Renal cortex interstitium (tissue), 11 donors: ENCODE results near the gene TRIM46. TPM values are rescaled to one million over a fixed set of nuclear protein-coding genes. Genes with fewer than 3 reads are reported as not detected.
"Not testable (repeated sequence)": the region's sequence is repeated elsewhere in the genome, so short reads cannot be mapped to it uniquely, and the experiment has no call there.

Experiments
- DNase-seq, 11 donors: peaks; one replicate each; pipeline ENCODE4 v3.0.0-alpha.2; 2013; ENCODE audit warnings: low read depth in 9 of 11, low spot score in 4 of 11; ENCODE audit errors: extremely low read depth in 1 of 11
- polyA plus RNA-seq, 3 donors: library from polyadenylated mRNA; unstranded; fragments of 120-200 nt; gene quantifications; one replicate each; pipeline ENCODE4 v1.2.1, GENCODE V29; 2013; ENCODE audit not compliant: insufficient read length in 3 of 3

The TRIM46 gene
- polyA plus RNA-seq, 3 donors, result 3.2 to 5.7 (median 4.0) TPM

GRCh38 chr1:155168105-155168445, 5.6 kb upstream of the TRIM46 start:
- DNase-seq, result not testable (repeated sequence)

- no peak for DNase-seq
Measured at GRCh38 chr1:155168456-155169210, 5.0 kb upstream of the TRIM46 start.

- no peak for DNase-seq
Measured at GRCh38 chr1:155169541-155169940, 4.1 kb upstream of the TRIM46 start.

- DNase-seq, result no peak
Measured at GRCh38 chr1:155170101-155170785, 3.4 kb upstream of the TRIM46 start.

- no peak for DNase-seq
Measured at GRCh38 chr1:155170806-155171205, 2.8 kb upstream of the TRIM46 start.

- no peak for DNase-seq
Measured at GRCh38 chr1:155171836-155172731, 1.6 kb upstream of the TRIM46 start.

GRCh38 chr1:155172732-155173477, 744 bp upstream of the TRIM46 start, which contains the start of gene KRTCAP2:
Gene KRTCAP2 (minus strand): TSS chr1:155173304. CDS start chr1:155173224, 80 bp downstream.
- DNase-seq, result peak; percentile 90 to 96 (median 92)

- no peak for DNase-seq
Measured at GRCh38 chr1:155174324-155175280, 953 bp downstream of the TRIM46 start.

GRCh38 chr1:155175281-155175926, 1.8 kb downstream of the TRIM46 start:
- DNase-seq, result no peak

GRCh38 chr1:155175927-155176371, 2.3 kb downstream of the TRIM46 start:
- DNase-seq, result no peak

GRCh38 chr1:155176544-155177071, 3.0 kb downstream of the TRIM46 start:
- DNase-seq, result peak in 6 of 11 donors; percentile 43 to 74 (median 64)

GRCh38 chr1:155177192-155177917, 3.7 kb downstream of the TRIM46 start:
- no peak for DNase-seq

GRCh38 chr1:155177918-155178281, 4.3 kb downstream of the TRIM46 start:
- no peak for DNase-seq

GRCh38 chr1:155178441-155179111, 4.9 kb downstream of the TRIM46 start:
- no peak for DNase-seq

GRCh38 chr1:155179112-155180031, 5.7 kb downstream of the TRIM46 start:
- no peak for DNase-seq
